Adrenal gland (tissue), 12 donors: Measurements from ENCODE around the gene TFPI. TPM values are rescaled to one million over a fixed set of nuclear protein-coding genes. Genes with fewer than 3 reads are reported as not detected.

Experiments used
- DNase-seq, 7 donors: peaks; one replicate each; pipeline ENCODE4 v3.0.0-alpha.2; 2019 to 2020
- H3K27ac ChIP-seq, 5 donors: fragments of 200-600 bp; sonication (generic) in 4 of 5; 1 replicate in 3 of 5; 2 replicates in 2 of 5; pipeline versions ENCODE4 v1.5.1 to v1.8.0; 2016 to 2020; ENCODE audit warnings: mild to moderate bottlenecking in 1 of 5
- H3K27me3 ChIP-seq: fragments of 200-600 bp; 2 replicates; pipeline ENCODE4 v1.8.0; 2021
- H3K36me3 ChIP-seq, 2 donors: fragments of 200-600 bp; replicated peaks in 1 of 2; 1 replicate in 1 of 2; 2 replicates in 1 of 2; pipeline versions ENCODE4 v1.5.1 to v1.8.0; 2018 to 2022
- H3K4me1 ChIP-seq, 2 donors: fragments of 200-600 bp; replicated peaks in 1 of 2; 1 replicate in 1 of 2; 2 replicates in 1 of 2; pipeline versions ENCODE4 v1.5.1 to v1.8.0; 2018 to 2021
- H3K4me3 ChIP-seq, 4 donors: fragments of 200-600 bp; sonication (generic) in 3 of 4; one replicate each; pipeline ENCODE4 v1.5.1; 2016 to 2018
- H3K9me3 ChIP-seq, 3 donors: fragments of 200-600 bp; sonication (generic) in 1 of 3; replicated peaks in 1 of 3; 1 replicate in 2 of 3; 2 replicates in 1 of 3; pipeline versions ENCODE4 v1.5.1 to v1.8.0; 2016 to 2021
- POLR2A ChIP-seq, 2 donors: fragments of 450-650 bp; IDR thresholded peaks; one replicate each; pipeline ENCODE4 v1.6.1; 2017; ENCODE audit warnings: antibody characterized with exemption in 2 of 2, mild to moderate bottlenecking in 2 of 2, moderate library complexity in 1 of 2
- WGBS, 4 donors: extraction: QIAGEN DNeasy Blood & Tissue Kit in 2 of 4; methylation state at CpG; one replicate each; pipeline versions ENCODE4 v1.1.5 to v1.1.7; 2013 to 2017; 5-methylcytosine and 5-hydroxymethylcytosine counted together
- intact Hi-C, 2 donors: fragments of 100-400 bp; cut with DNase I; formaldehyde crosslinking; loops; one replicate each; pipeline versions ENCODE4 v1.14.1 to v1.15.0; 2022 to 2023
- polyA plus RNA-seq, 3 donors: library from polyadenylated mRNA; stranded (reverse); fragments of 200-250 nt in 2 of 3; fragments of 350-450 nt in 1 of 3; fragmentation: Illumina TruSeq in 1 of 3; extraction: RNeasy Lipid Tissue Mini Kit (QIAGEN cat#74804) in 1 of 3; gene quantifications; one replicate each; pipeline ENCODE4 v1.2.3, GENCODE V29; 2013 to 2014
- total RNA-seq, 9 donors: library from RNA; depleted of rRNA in 4 of 9; stranded (reverse); fragments of >200 nt in 4 of 9; fragments of 120-200 nt in 1 of 9; fragmentation: NEBNext Ultra II Directional in 1 of 9; extraction: Animal tissue kit (Norgen Biotek cat#: 25700) in 1 of 9; gene quantifications; one replicate each; pipeline versions ENCODE4 v1.1.0 to v1.2.4, GENCODE V29; 2013 to 2023
- TF ChIP-seq, protein P1 (sequence below), 6 experiments: fragments of 450-650 bp in 4 of 6; fragments of 200-600 bp in 2 of 6; sonication (generic) in 1 of 6; IDR thresholded peaks; 1 replicate in 5 of 6; 2 replicates in 1 of 6; pipeline versions ENCODE4 v1.5.1 to v1.8.0; 2016 to 2021; ENCODE audit warnings: antibody characterized with exemption in 6 of 6, mild to moderate bottlenecking in 2 of 6, moderate library complexity in 1 of 6
- donor health status: healthy with polysubstance abuse.
- donor health status: Bipolar disorder and iron deficiency.
- donor health status: DM: yes; HTN: yes; CAD: no.
- donor health status: DM: no; HTN: no; CAD: no.
- donor health status: DM: no; HTN: no; CAD: no.
- donor health status: DM: yes; HTN: yes; CAD: no.

The TFPI gene
- total and polyA plus RNA-seq, 12 donors: 19.7 to 104 (median 33.9) TPM

DNA sequence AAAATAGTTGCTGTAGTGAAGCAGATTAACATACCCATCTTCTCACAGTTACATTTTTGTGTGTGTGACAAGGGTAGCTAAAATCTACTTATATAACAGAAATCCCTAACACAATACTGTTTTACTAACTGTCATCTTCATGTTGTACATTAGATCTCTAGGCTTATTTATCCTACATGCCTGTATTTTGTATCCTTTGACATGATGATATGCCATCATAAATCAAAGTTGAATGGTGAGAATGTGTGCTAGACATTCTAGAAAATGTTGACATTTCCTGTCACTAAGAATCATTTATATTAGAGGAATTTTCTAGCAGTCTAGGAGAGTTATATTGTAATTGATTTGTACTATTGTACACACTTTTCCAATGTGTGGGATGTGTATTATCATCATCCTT, 84.7 kb downstream of the TFPI start:
- intact Hi-C loops: no loop called here
- Histone ChIP-seq H3K36me3 (no peaks in the 10 kb centered on the region), H3K4me1 (no peaks in the 10 kb centered on the region), H3K27ac (no peak overlapping the region), H3K9me3 (no peaks in the 10 kb centered on the region), H3K4me3 (no peak overlapping the region), H3K27me3 (no peaks in the 10 kb centered on the region)
- no peak for DNase-seq
- TF ChIP-seq POLR2A (IDR thresholded peaks at IDR 0.05): no peak
- TF ChIP-seq, protein P1, sequence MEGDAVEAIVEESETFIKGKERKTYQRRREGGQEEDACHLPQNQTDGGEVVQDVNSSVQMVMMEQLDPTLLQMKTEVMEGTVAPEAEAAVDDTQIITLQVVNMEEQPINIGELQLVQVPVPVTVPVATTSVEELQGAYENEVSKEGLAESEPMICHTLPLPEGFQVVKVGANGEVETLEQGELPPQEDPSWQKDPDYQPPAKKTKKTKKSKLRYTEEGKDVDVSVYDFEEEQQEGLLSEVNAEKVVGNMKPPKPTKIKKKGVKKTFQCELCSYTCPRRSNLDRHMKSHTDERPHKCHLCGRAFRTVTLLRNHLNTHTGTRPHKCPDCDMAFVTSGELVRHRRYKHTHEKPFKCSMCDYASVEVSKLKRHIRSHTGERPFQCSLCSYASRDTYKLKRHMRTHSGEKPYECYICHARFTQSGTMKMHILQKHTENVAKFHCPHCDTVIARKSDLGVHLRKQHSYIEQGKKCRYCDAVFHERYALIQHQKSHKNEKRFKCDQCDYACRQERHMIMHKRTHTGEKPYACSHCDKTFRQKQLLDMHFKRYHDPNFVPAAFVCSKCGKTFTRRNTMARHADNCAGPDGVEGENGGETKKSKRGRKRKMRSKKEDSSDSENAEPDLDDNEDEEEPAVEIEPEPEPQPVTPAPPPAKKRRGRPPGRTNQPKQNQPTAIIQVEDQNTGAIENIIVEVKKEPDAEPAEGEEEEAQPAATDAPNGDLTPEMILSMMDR (IDR thresholded peaks at IDR 0.05): no peak

DNA sequence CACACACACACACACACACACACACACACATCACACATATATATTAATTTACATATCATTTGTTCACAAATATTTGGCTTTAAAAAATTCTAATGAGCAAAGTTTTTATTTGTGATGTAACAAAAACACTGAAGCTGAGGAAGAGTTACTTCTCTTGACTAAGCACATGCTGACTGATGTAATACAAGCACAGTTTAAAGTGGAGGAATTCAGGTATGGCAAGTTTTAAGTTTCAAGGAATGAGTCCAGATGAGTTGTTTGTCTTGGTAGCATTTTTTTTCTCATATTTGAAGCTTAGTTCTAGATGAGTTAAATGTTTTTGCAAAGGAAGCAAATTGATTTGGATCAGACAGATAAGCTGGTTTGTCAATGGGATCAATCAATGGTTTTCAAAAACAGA, 86.0 kb downstream of the TFPI start:
- Histone ChIP-seq H3K27ac (no peak overlapping the region), H3K4me3 (no peak overlapping the region), H3K4me1 (no peaks in the 10 kb centered on the region), H3K36me3 (no peaks in the 10 kb centered on the region), H3K9me3 (no peaks in the 10 kb centered on the region), H3K27me3 (no peaks in the 10 kb centered on the region)
- intact Hi-C loops: no loop called here
- DNase-seq: no peak
- no peak for TF ChIP-seq POLR2A (IDR thresholded peaks at IDR 0.05)
- TF ChIP-seq, protein P1 (IDR thresholded peaks at IDR 0.05): no peak

DNA sequence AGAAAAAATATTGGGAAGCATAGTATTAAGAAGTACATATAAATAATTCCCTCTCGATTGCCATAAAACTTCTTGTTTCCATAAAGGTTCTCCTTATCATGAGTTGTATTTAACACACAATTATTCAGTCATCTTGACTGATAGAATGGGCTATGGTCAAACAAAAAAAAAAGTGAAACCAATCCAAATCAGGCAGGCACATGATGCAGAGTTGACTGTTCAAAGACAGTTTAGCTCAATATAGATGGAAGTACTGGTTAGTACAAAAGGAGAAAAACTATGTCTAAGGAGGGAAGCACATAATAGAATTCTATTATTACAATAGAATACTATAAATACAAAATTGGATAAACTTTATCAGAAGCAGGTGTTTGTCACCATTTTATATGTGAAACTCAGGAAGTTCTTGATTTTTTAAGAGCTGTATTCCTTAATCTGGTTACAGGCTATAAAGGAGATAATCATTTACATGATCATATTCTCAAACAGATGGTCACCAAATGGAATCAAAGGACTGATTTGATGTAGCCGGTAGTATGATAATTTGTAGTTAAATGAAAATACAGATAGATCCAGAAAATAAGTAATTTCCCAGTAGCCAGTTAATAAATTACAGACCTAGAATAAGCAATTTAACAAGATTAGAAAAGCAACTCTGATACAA, 88.0 kb downstream of the TFPI start:
- no peaks in the 10 kb centered on the region for H3K27me3 ChIP-seq
- intact Hi-C loops: no loop called here
- TF ChIP-seq POLR2A (IDR thresholded peaks at IDR 0.05): no peak
- TF ChIP-seq, protein P1 (IDR thresholded peaks at IDR 0.05): no peak

DNA sequence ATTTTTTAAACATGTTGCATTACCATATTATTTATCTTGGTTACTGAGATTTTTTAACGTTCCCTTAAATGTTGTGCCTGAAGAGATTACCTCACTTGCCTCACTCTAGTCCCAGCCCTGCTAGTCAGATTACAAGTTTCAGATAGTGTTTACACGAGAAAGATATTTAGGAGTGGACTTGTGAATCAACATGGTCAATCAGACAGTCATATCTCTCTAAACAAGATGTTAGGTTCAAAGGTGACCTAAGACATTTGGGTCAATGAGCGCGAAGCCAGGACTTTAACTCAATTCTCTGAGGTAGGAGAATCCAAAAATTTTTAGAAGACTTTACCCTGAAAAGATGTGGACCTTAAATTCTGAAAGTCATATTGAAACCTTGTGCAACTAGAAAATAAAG, 91.4 kb downstream of the TFPI start:
- intact Hi-C loops: no loop called here
- 38 to 42% (median 40%) methylated on average over 4 of the region's 4 CpGs for WGBS, 4 donors
- Histone ChIP-seq H3K9me3 (peaks cover 0 to 4% (median 0%) of the 10 kb centered on the region in 3 donors), H3K27me3 (no peaks in the 10 kb centered on the region), H3K27ac (no peak overlapping the region), H3K4me1 (no peaks in the 10 kb centered on the region), H3K36me3 (no peaks in the 10 kb centered on the region), H3K4me3 (no peak overlapping the region)
- DNase-seq: no peak
- no peak for TF ChIP-seq POLR2A (IDR thresholded peaks at IDR 0.05)
- TF ChIP-seq, protein P1 (IDR thresholded peaks at IDR 0.05): no peak

More for the DNA sequence above, 88.0 kb downstream of the TFPI start:
- H3K4me3 ChIP-seq: no peak overlapping the region
- H3K36me3 ChIP-seq: no peaks in the 10 kb centered on the region
- H3K9me3 ChIP-seq: no peaks in the 10 kb centered on the region
- no peak for DNase-seq
- H3K4me1 ChIP-seq: no peaks in the 10 kb centered on the region
- H3K27ac ChIP-seq: no peak overlapping the region
- WGBS, 4 donors: 83 to 87% (median 86%) methylated on average over 2 of the region's 2 CpGs
